Measurements from ENCODE around the gene DSN1.

DSN1 gene

DNA sequence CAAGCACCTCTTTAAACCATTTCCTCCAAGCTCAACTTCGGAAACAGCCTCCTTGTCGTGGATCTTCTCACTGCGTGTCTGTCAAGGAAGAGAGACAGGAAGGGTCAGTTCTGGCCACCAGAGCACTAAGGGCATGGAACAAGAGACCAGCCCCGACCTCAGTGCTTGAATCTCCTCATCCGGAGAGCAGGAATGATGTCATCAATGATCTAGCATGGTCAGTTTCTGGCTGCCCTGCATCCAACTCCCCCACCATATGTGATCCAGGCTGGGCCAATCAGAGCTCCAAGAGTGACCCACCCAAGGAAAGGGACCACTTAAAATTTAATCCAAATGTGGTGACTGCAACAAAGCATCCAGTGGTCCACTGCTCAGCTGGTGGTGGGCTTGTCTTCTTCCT lies 23.3 kb upstream of the DSN1 start:
- TF ChIP-seq PAX5 (IDR thresholded peaks at IDR 0.05; ENCODE audit: insufficient read depth, low read length, severe bottlenecking) (no peak), SPI1 (IDR thresholded peaks at IDR 0.05; ENCODE audit: low read depth, low read length) (no peak), POLR2AphosphoS5 (IDR thresholded peaks at IDR 0.05; ENCODE audit: low read depth, low read length) (no peak), POU2F2 (IDR thresholded peaks at IDR 0.05; ENCODE audit: low read depth, low read length) (no peak), TAF1 (IDR thresholded peaks at IDR 0.05; ENCODE audit: low read depth, low read length) (no peak), POLR2A (IDR thresholded peaks at IDR 0.05; ENCODE audit: low read depth, low read length) (no peak)
- DNase-seq (ENCODE audit: insufficient read length, low spot score) (no peak), FAIRE-seq (no peak)

DNA sequence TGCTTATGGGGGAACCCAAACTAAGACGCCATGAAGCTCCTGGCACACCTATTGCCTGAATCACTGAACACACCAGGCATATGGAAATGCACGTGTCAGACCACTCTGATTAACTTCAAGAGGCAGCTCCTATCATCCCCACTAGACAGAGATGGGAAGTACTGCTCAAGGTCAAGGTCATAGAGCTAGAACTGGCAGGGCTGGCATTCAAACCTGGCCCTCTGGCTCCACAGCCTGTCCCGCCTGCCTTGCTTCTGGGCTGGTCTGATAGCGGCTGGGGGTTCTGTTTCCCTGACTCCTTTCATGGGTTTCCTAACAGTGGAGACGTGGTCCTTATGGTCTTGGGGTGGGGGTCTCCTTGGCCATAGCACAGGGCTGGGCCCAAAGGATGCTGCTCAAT lies 22.6 kb upstream of the DSN1 start:
- DNase-seq (ENCODE audit: insufficient read length, low spot score) (no peak), FAIRE-seq (no peak)
- TF ChIP-seq PAX5 (IDR thresholded peaks at IDR 0.05; ENCODE audit: insufficient read depth, low read length, severe bottlenecking) = no peak
- TF ChIP-seq POLR2A (IDR thresholded peaks at IDR 0.05; ENCODE audit: low read depth, low read length) = no peak

DNA sequence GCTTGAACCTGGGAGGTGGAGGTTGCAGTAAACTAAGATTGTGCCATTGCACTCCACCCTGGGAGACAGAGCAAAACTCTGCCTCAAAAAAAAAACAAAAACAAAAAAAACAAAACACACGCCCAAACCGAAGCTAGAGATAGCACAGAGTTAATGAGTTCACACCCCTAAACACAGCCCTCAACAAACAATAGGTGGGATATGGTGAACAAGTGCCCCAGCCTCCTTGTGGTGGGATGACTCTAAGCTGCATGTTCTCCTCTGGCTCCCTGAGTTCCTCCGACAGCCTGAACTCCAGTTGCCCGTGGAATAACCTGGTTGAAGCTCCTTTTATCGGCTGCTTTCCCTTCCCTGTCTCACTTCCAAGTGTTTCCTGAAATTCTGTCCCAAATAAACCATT lies 22.1 kb upstream of the DSN1 start:
- FAIRE-seq = no peak
- TF ChIP-seq TAF1 (IDR thresholded peaks at IDR 0.05; ENCODE audit: low read depth, low read length) (no peak), POU2F2 (IDR thresholded peaks at IDR 0.05; ENCODE audit: low read depth, low read length) (no peak), POLR2AphosphoS5 (IDR thresholded peaks at IDR 0.05; ENCODE audit: low read depth, low read length) (no peak), POLR2A (IDR thresholded peaks at IDR 0.05; ENCODE audit: low read depth, low read length) (no peak), PAX5 (IDR thresholded peaks at IDR 0.05; ENCODE audit: insufficient read depth, low read length, severe bottlenecking) (no peak), SPI1 (IDR thresholded peaks at IDR 0.05; ENCODE audit: low read depth, low read length) (no peak)
- no peak for DNase-seq (ENCODE audit: insufficient read length, low spot score)

GRCh38 chr20:36794116-36794474 lies 20.5 kb upstream of the DSN1 start:
- TF ChIP-seq POU2F2 (IDR thresholded peaks at IDR 0.05; ENCODE audit: low read depth, low read length) (no peak), PAX5 (IDR thresholded peaks at IDR 0.05; ENCODE audit: insufficient read depth, low read length, severe bottlenecking) (no peak), POLR2AphosphoS5 (IDR thresholded peaks at IDR 0.05; ENCODE audit: low read depth, low read length) (no peak), TAF1 (IDR thresholded peaks at IDR 0.05; ENCODE audit: low read depth, low read length) (no peak), POLR2A (IDR thresholded peaks at IDR 0.05; ENCODE audit: low read depth, low read length) (no peak), SPI1 (IDR thresholded peaks at IDR 0.05; ENCODE audit: low read depth, low read length) (no peak)
- DNase-seq (ENCODE audit: insufficient read length, low spot score) (no peak), FAIRE-seq (no peak)

DNA sequence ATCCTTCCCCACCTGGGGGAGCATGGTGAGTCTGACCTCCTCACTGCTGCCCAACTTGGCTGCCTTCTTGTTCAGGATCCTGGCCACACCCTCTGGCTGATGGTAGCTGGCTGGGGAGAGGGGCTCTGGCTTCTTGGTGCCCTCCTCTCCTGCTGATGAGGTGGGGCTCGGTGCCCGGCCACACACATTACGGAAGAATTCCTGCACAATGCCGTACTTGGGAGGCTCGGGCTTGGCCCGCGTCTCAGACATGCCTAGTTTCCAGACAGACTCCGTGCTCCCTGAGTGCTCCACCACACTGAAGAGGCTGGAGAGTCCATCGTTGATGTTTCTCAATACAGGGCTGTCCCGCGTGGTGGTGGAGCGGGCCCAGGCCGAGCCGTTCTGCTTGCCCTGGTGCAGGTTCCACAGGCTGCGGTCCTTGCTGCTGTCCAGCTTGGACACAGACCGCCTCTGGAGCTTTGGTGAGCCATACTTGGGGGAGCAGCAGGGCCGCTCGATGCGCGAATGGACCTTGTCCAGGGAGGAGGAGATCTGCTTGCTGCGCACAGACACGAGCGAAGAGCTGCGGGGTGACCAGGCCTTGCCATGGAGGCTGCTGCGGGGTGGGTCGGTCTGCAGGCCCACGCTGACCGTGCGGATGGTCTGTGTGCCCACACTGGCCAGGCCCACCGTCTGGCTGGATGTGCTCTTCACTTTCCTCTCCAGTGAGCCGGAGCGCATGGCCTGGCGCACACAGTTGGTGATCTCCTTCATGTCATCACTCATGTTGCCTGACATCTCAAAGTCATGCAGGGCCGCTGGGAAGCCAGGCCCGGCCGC lies 19.9 kb upstream of the DSN1 start:
- no peak for FAIRE-seq
- TF ChIP-seq POLR2A (IDR thresholded peaks at IDR 0.05; ENCODE audit: low read depth, low read length) = no peak
- no peak for TF ChIP-seq POLR2AphosphoS5 (IDR thresholded peaks at IDR 0.05; ENCODE audit: low read depth, low read length)
- no peak for TF ChIP-seq PAX5 (IDR thresholded peaks at IDR 0.05; ENCODE audit: insufficient read depth, low read length, severe bottlenecking)
- TF ChIP-seq TAF1 (IDR thresholded peaks at IDR 0.05; ENCODE audit: low read depth, low read length) = no peak
- TF ChIP-seq SPI1 (IDR thresholded peaks at IDR 0.05; ENCODE audit: low read depth, low read length) = no peak
- no peak for TF ChIP-seq POU2F2 (IDR thresholded peaks at IDR 0.05; ENCODE audit: low read depth, low read length)
- no peak for DNase-seq (ENCODE audit: insufficient read length, low spot score)

GRCh38 chr20:36792422-36792821 lies 18.9 kb upstream of the DSN1 start:
- FAIRE-seq = peak; percentile 51
- DNase-seq (ENCODE audit: insufficient read length, low spot score) = peak; percentile 67
- TF ChIP-seq TAF1 (IDR thresholded peaks at IDR 0.05; ENCODE audit: low read depth, low read length) (no peak), POLR2A (IDR thresholded peaks at IDR 0.05; ENCODE audit: low read depth, low read length) (no peak), PAX5 (IDR thresholded peaks at IDR 0.05; ENCODE audit: insufficient read depth, low read length, severe bottlenecking) (no peak), POU2F2 (IDR thresholded peaks at IDR 0.05; ENCODE audit: low read depth, low read length) (no peak), POLR2AphosphoS5 (IDR thresholded peaks at IDR 0.05; ENCODE audit: low read depth, low read length) (no peak), SPI1 (IDR thresholded peaks at IDR 0.05; ENCODE audit: low read depth, low read length) (no peak)

GRCh38 chr20:36791862-36792261 lies 18.3 kb upstream of the DSN1 start:
- no peak for FAIRE-seq
- TF ChIP-seq POLR2A (IDR thresholded peaks at IDR 0.05; ENCODE audit: low read depth, low read length) (no peak), SPI1 (IDR thresholded peaks at IDR 0.05; ENCODE audit: low read depth, low read length) (no peak)

GRCh38 chr20:36786663-36787062 lies 13.1 kb upstream of the DSN1 start:
- TF ChIP-seq POLR2AphosphoS5 (IDR thresholded peaks at IDR 0.05; ENCODE audit: low read depth, low read length) = no peak
- TF ChIP-seq SPI1 (IDR thresholded peaks at IDR 0.05; ENCODE audit: low read depth, low read length) = no peak
- TF ChIP-seq TAF1 (IDR thresholded peaks at IDR 0.05; ENCODE audit: low read depth, low read length) = no peak
- no peak for TF ChIP-seq POU2F2 (IDR thresholded peaks at IDR 0.05; ENCODE audit: low read depth, low read length)
- no peak for TF ChIP-seq PAX5 (IDR thresholded peaks at IDR 0.05; ENCODE audit: insufficient read depth, low read length, severe bottlenecking)
- no peak for TF ChIP-seq POLR2A (IDR thresholded peaks at IDR 0.05; ENCODE audit: low read depth, low read length)
- FAIRE-seq (no peak), DNase-seq (ENCODE audit: insufficient read length, low spot score) (no peak)

More at GRCh38 chr20:36791862-36792261, 18.3 kb upstream of the DSN1 start:
- DNase-seq (ENCODE audit: insufficient read length, low spot score) = no peak

GRCh38 chr20:36786246-36786645 lies 12.7 kb upstream of the DSN1 start:
- no peak for DNase-seq (ENCODE audit: insufficient read length, low spot score)
- FAIRE-seq = no peak
- TF ChIP-seq POLR2AphosphoS5 (IDR thresholded peaks at IDR 0.05; ENCODE audit: low read depth, low read length) (no peak), PAX5 (IDR thresholded peaks at IDR 0.05; ENCODE audit: insufficient read depth, low read length, severe bottlenecking) (no peak), POU2F2 (IDR thresholded peaks at IDR 0.05; ENCODE audit: low read depth, low read length) (no peak), POLR2A (IDR thresholded peaks at IDR 0.05; ENCODE audit: low read depth, low read length) (no peak), TAF1 (IDR thresholded peaks at IDR 0.05; ENCODE audit: low read depth, low read length) (no peak), SPI1 (IDR thresholded peaks at IDR 0.05; ENCODE audit: low read depth, low read length) (no peak)

- DNase-seq (ENCODE audit: insufficient read length, low spot score) = no peak
- no peak for FAIRE-seq
- no peak for TF ChIP-seq PAX5 (IDR thresholded peaks at IDR 0.05; ENCODE audit: insufficient read depth, low read length, severe bottlenecking)
- TF ChIP-seq TAF1 (IDR thresholded peaks at IDR 0.05; ENCODE audit: low read depth, low read length) = no peak
- no peak for TF ChIP-seq POU2F2 (IDR thresholded peaks at IDR 0.05; ENCODE audit: low read depth, low read length)
- no peak for TF ChIP-seq POLR2AphosphoS5 (IDR thresholded peaks at IDR 0.05; ENCODE audit: low read depth, low read length)
- TF ChIP-seq SPI1 (IDR thresholded peaks at IDR 0.05; ENCODE audit: low read depth, low read length) = no peak
- TF ChIP-seq POLR2A (IDR thresholded peaks at IDR 0.05; ENCODE audit: low read depth, low read length) = no peak
These were observed 11.7 kb upstream of the DSN1 start for GRCh38 chr20:36785308-36785707.

Data from GM12891 (cell line).